ENCODE measurements around the gene DUSP11. TPM values are rescaled to one million over a fixed set of nuclear protein-coding genes. Genes with fewer than 3 reads are reported as not detected.

The DUSP11 gene
- total RNA-seq, 1 donor from 2014 or later = 20.8 TPM

GRCh38 chr2:73746877-73747208 is 33.1 kb downstream of the DUSP11 start:
- Mint-ChIP-seq H3K4me1 (ENCODE audit: low read depth, unreplicated experiment) (no peaks in the 10 kb centered on the region), H3K27me3 (ENCODE audit: unreplicated experiment) (no peaks in the 10 kb centered on the region), H3K36me3 (ENCODE audit: unreplicated experiment) (no peaks in the 10 kb centered on the region), H3K4me3 (ENCODE audit: unreplicated experiment) (no peak overlapping the region), H3K9me3 (ENCODE audit: unreplicated experiment) (peaks cover 1% of the 10 kb centered on the region), H3K27ac (ENCODE audit: unreplicated experiment) (no peak overlapping the region)
- TF ChIP-seq CTCF (IDR thresholded peaks at IDR 0.05; ENCODE audit: partially characterized antibody, unreplicated experiment) = no peak
- no peak for DNase-seq

- no peak overlapping the region for H3K4me3 Mint-ChIP-seq (ENCODE audit: unreplicated experiment)
- no peak overlapping the region for H3K27ac Mint-ChIP-seq (ENCODE audit: unreplicated experiment)
- TF ChIP-seq CTCF (IDR thresholded peaks at IDR 0.05; ENCODE audit: partially characterized antibody, unreplicated experiment) = no peak
- no peak for DNase-seq
- no peaks in the 10 kb centered on the region for H3K4me1 Mint-ChIP-seq (ENCODE audit: low read depth, unreplicated experiment)
- H3K36me3 Mint-ChIP-seq (ENCODE audit: unreplicated experiment) = peaks cover 6% of the 10 kb centered on the region
- no peaks in the 10 kb centered on the region for H3K27me3 Mint-ChIP-seq (ENCODE audit: unreplicated experiment)
- H3K9me3 Mint-ChIP-seq (ENCODE audit: unreplicated experiment) = peaks cover 4% of the 10 kb centered on the region
These were observed 33.7 kb downstream of the DUSP11 start for GRCh38 chr2:73746015-73746876.

- Mint-ChIP-seq H3K27me3 (ENCODE audit: unreplicated experiment) (peaks cover 8% of the 10 kb centered on the region), H3K4me3 (ENCODE audit: unreplicated experiment) (no peak overlapping the region), H3K9me3 (ENCODE audit: unreplicated experiment) (peaks cover 20% of the 10 kb centered on the region), H3K36me3 (ENCODE audit: unreplicated experiment) (peaks cover 21% of the 10 kb centered on the region), H3K4me1 (ENCODE audit: low read depth, unreplicated experiment) (peaks cover 9% of the 10 kb centered on the region), H3K27ac (ENCODE audit: unreplicated experiment) (no peak overlapping the region)
- DNase-seq = no peak
- TF ChIP-seq CTCF (IDR thresholded peaks at IDR 0.05; ENCODE audit: partially characterized antibody, unreplicated experiment) = no peak
These were observed 39.1 kb downstream of the DUSP11 start for GRCh38 chr2:73740767-73741166.

- no peak overlapping the region for H3K4me3 Mint-ChIP-seq (ENCODE audit: unreplicated experiment)
- H3K4me1 Mint-ChIP-seq (ENCODE audit: low read depth, unreplicated experiment) = peaks cover 9% of the 10 kb centered on the region
- peaks cover 21% of the 10 kb centered on the region for H3K36me3 Mint-ChIP-seq (ENCODE audit: unreplicated experiment)
- no peak for DNase-seq
- H3K27ac Mint-ChIP-seq (ENCODE audit: unreplicated experiment) = no peak overlapping the region
- no peak for TF ChIP-seq CTCF (IDR thresholded peaks at IDR 0.05; ENCODE audit: partially characterized antibody, unreplicated experiment)
- peaks cover 19% of the 10 kb centered on the region for H3K9me3 Mint-ChIP-seq (ENCODE audit: unreplicated experiment)
- peaks cover 8% of the 10 kb centered on the region for H3K27me3 Mint-ChIP-seq (ENCODE audit: unreplicated experiment)
These were observed 40.8 kb downstream of the DUSP11 start for GRCh38 chr2:73739101-73739500.
